Activated T-cell treated with anti-CD3 and anti-CD28 coated beads, Interleukin-2, amount 50 U/mL, for 72 hours (primary cell): ENCODE results near the gene SHC4. TPM values are rescaled to one million over a fixed set of nuclear protein-coding genes. Genes with fewer than 3 reads are reported as not detected.

ENCODE experiments used
- ATAC-seq, 2 donors: fragments of 150-1000 bp; cut with Tn5 transposase; replicated peaks in 1 of 2; 2 replicates each; pipeline ENCODE4 v1.10.0; 2021; ENCODE audit warnings: moderate library complexity in 2 of 2, mild to moderate bottlenecking in 1 of 2
- DNase-seq, 2 donors: peaks; one replicate each; pipeline ENCODE4 v3.0.0; 2021 to 2022; ENCODE audit warnings: mixed read lengths in 1 of 2
- H3K27ac Mint-ChIP-seq: one replicate; pipeline ENCODE4 v1.8.0; 2022; ENCODE audit warnings: mild to moderate bottlenecking, moderate library complexity, mixed read lengths
- H3K27me3 Mint-ChIP-seq: one replicate; pipeline ENCODE4 v1.8.0; 2022; ENCODE audit warnings: low read depth, mixed read lengths
- H3K36me3 Mint-ChIP-seq, 2 donors: one replicate each; pipeline ENCODE4 v1.8.0; 2022; ENCODE audit warnings: mixed read lengths in 2 of 2, mild to moderate bottlenecking in 1 of 2; ENCODE audit not compliant: insufficient read depth in 2 of 2
- H3K4me1 Mint-ChIP-seq: one replicate; pipeline ENCODE4 v1.8.0; 2022; ENCODE audit warnings: low read depth, mixed read lengths
- H3K4me3 Mint-ChIP-seq, 2 donors: one replicate each; pipeline ENCODE4 v1.8.0; 2022; ENCODE audit warnings: mild to moderate bottlenecking in 2 of 2, mixed read lengths in 2 of 2, moderate library complexity in 2 of 2
- H3K9me3 Mint-ChIP-seq, 2 donors: one replicate each; pipeline ENCODE4 v1.8.0; 2022; ENCODE audit warnings: mixed read lengths in 2 of 2
- total RNA-seq, 2 donors: library from RNA; stranded (reverse); gene quantifications; one replicate each; pipeline ENCODE4 v1.2.3, GENCODE V29; 2022

Gene SHC4
- 1 to 10 TPM; 1.2 to 2.1 TPM for total RNA-seq

- Mint-ChIP-seq H3K4me1 (peaks cover 40% of the 10 kb centered on the region), H3K27ac (peak within 1 kb of the TSS; percentile 13), H3K36me3 (peaks cover 0 to 2% of the 10 kb centered on the region in 2 donors), H3K9me3 (no peaks in the 10 kb centered on the region), H3K4me3 (peak within 1 kb of the TSS; percentile 83 to 93), H3K27me3 (peaks cover 48% of the 10 kb centered on the region)
- DNase-seq (no peak), ATAC-seq (peak; percentile 10 to 19)
Observed at GRCh38 chr15:48963524-48964113, at the start of gene SHC4. SHC4 (minus strand) TSS chr15:48963919; CDS start chr15:48963015, 904 bp downstream.

- peaks cover 1 to 11% of the 10 kb centered on the region in 2 donors for H3K36me3 Mint-ChIP-seq
- no peaks in the 10 kb centered on the region for H3K4me1 Mint-ChIP-seq
- peaks cover 1 to 3% of the 10 kb centered on the region in 2 donors for H3K9me3 Mint-ChIP-seq
- H3K27ac Mint-ChIP-seq: no peak overlapping the region
- H3K27me3 Mint-ChIP-seq: no peaks in the 10 kb centered on the region
- H3K4me3 Mint-ChIP-seq: no peak overlapping the region
- ATAC-seq (no peak), DNase-seq (no peak)
Observed at GRCh38 chr15:48999314-48999713, 35.6 kb upstream of the SHC4 start.

- no peak overlapping the region for H3K27ac Mint-ChIP-seq
- H3K4me3 Mint-ChIP-seq: no peak overlapping the region
- H3K36me3 Mint-ChIP-seq: peaks cover 3 to 11% of the 10 kb centered on the region in 2 donors
- no peaks in the 10 kb centered on the region for H3K9me3 Mint-ChIP-seq
- no peak for ATAC-seq
- DNase-seq: no peak
- H3K4me1 Mint-ChIP-seq: no peaks in the 10 kb centered on the region
- H3K27me3 Mint-ChIP-seq: no peaks in the 10 kb centered on the region
Observed at GRCh38 chr15:48996276-48996675, 32.6 kb upstream of the SHC4 start.

GRCh38 chr15:48993380-48993779 lies 29.7 kb upstream of the SHC4 start:
- H3K27ac Mint-ChIP-seq: no peak overlapping the region
- H3K4me1 Mint-ChIP-seq: no peaks in the 10 kb centered on the region
- H3K9me3 Mint-ChIP-seq: no peaks in the 10 kb centered on the region
- no peak for DNase-seq
- ATAC-seq: no peak
- H3K4me3 Mint-ChIP-seq: no peak overlapping the region
- no peaks in the 10 kb centered on the region for H3K27me3 Mint-ChIP-seq
- H3K36me3 Mint-ChIP-seq: peaks cover 3 to 11% of the 10 kb centered on the region in 2 donors

- ATAC-seq (no peak), DNase-seq (no peak)
- no peaks in the 10 kb centered on the region for H3K9me3 Mint-ChIP-seq
- no peaks in the 10 kb centered on the region for H3K27me3 Mint-ChIP-seq
- H3K4me3 Mint-ChIP-seq: no peak overlapping the region
- H3K27ac Mint-ChIP-seq: peak overlapping the region; percentile 27
- no peaks in the 10 kb centered on the region for H3K4me1 Mint-ChIP-seq
- peaks cover 3 to 11% of the 10 kb centered on the region in 2 donors for H3K36me3 Mint-ChIP-seq
Observed at GRCh38 chr15:48992545-48992944, 28.8 kb upstream of the SHC4 start.

GRCh38 chr15:48992096-48992495 lies 28.4 kb upstream of the SHC4 start:
- H3K4me1 Mint-ChIP-seq: no peaks in the 10 kb centered on the region
- H3K27ac Mint-ChIP-seq: no peak overlapping the region
- no peak overlapping the region for H3K4me3 Mint-ChIP-seq
- H3K27me3 Mint-ChIP-seq: no peaks in the 10 kb centered on the region
- DNase-seq: no peak
- H3K36me3 Mint-ChIP-seq: peaks cover 3 to 9% of the 10 kb centered on the region in 2 donors
- no peaks in the 10 kb centered on the region for H3K9me3 Mint-ChIP-seq
- no peak for ATAC-seq

- ATAC-seq (no peak), DNase-seq (no peak)
- Mint-ChIP-seq H3K4me1 (no peaks in the 10 kb centered on the region), H3K27ac (no peak overlapping the region), H3K4me3 (no peak overlapping the region), H3K27me3 (peaks cover under 1% of the 10 kb centered on the region), H3K9me3 (no peaks in the 10 kb centered on the region), H3K36me3 (peaks cover 3% of the 10 kb centered on the region in 2 donors)
Observed at GRCh38 chr15:48989170-48989569, 25.5 kb upstream of the SHC4 start.

GRCh38 chr15:48987142-48987541 lies 23.4 kb upstream of the SHC4 start:
- DNase-seq (no peak), ATAC-seq (no peak)
- no peaks in the 10 kb centered on the region for H3K36me3 Mint-ChIP-seq
- H3K27me3 Mint-ChIP-seq: peaks cover 10% of the 10 kb centered on the region
- no peaks in the 10 kb centered on the region for H3K9me3 Mint-ChIP-seq
- no peak overlapping the region for H3K27ac Mint-ChIP-seq
- H3K4me3 Mint-ChIP-seq: no peak overlapping the region
- no peaks in the 10 kb centered on the region for H3K4me1 Mint-ChIP-seq

- no peak overlapping the region for H3K4me3 Mint-ChIP-seq
- H3K27ac Mint-ChIP-seq: no peak overlapping the region
- H3K27me3 Mint-ChIP-seq: peaks cover 19% of the 10 kb centered on the region
- H3K9me3 Mint-ChIP-seq: no peaks in the 10 kb centered on the region
- ATAC-seq: no peak
- H3K36me3 Mint-ChIP-seq: no peaks in the 10 kb centered on the region
- no peak for DNase-seq
- no peaks in the 10 kb centered on the region for H3K4me1 Mint-ChIP-seq
Observed at GRCh38 chr15:48986240-48986639, 22.5 kb upstream of the SHC4 start.

GRCh38 chr15:48985516-48985915 lies 21.8 kb upstream of the SHC4 start:
- Mint-ChIP-seq H3K36me3 (no peaks in the 10 kb centered on the region), H3K9me3 (no peaks in the 10 kb centered on the region), H3K27ac (no peak overlapping the region), H3K27me3 (peaks cover 25% of the 10 kb centered on the region), H3K4me3 (no peak overlapping the region), H3K4me1 (no peaks in the 10 kb centered on the region)
- DNase-seq: no peak
- no peak for ATAC-seq

- no peak overlapping the region for H3K4me3 Mint-ChIP-seq
- H3K27me3 Mint-ChIP-seq: peaks cover 25% of the 10 kb centered on the region
- no peaks in the 10 kb centered on the region for H3K36me3 Mint-ChIP-seq
- DNase-seq: no peak
- H3K4me1 Mint-ChIP-seq: no peaks in the 10 kb centered on the region
- H3K27ac Mint-ChIP-seq: no peak overlapping the region
- no peaks in the 10 kb centered on the region for H3K9me3 Mint-ChIP-seq
- ATAC-seq: no peak
Observed at GRCh38 chr15:48984811-48985352, 21.2 kb upstream of the SHC4 start.

GRCh38 chr15:48984021-48984710 lies 20.4 kb upstream of the SHC4 start:
- DNase-seq (no peak), ATAC-seq (no peak)
- no peak overlapping the region for H3K27ac Mint-ChIP-seq
- no peaks in the 10 kb centered on the region for H3K4me1 Mint-ChIP-seq
- H3K4me3 Mint-ChIP-seq: no peak overlapping the region
- no peaks in the 10 kb centered on the region for H3K9me3 Mint-ChIP-seq
- no peaks in the 10 kb centered on the region for H3K36me3 Mint-ChIP-seq
- H3K27me3 Mint-ChIP-seq: peaks cover 25% of the 10 kb centered on the region

GRCh38 chr15:48983300-48983699 lies 19.6 kb upstream of the SHC4 start:
- ATAC-seq (no peak), DNase-seq (no peak)
- Mint-ChIP-seq H3K4me3 (no peak overlapping the region), H3K27me3 (peaks cover 25% of the 10 kb centered on the region), H3K4me1 (no peaks in the 10 kb centered on the region), H3K9me3 (no peaks in the 10 kb centered on the region), H3K27ac (no peak overlapping the region), H3K36me3 (no peaks in the 10 kb centered on the region)
